ENCODE measurements around the gene PVR. TPM values are rescaled to one million over a fixed set of nuclear protein-coding genes. Genes with fewer than 3 reads are reported as not detected.

PVR gene
- polyA plus RNA-seq, 1 of the 3 experiments (the other 2 are of a cell fraction), result 90.8 TPM

GRCh38 chr19:44662691-44663385 is 19.1 kb downstream of the PVR start:
- Histone ChIP-seq H3K79me2 (ENCODE audit: insufficient read depth) (no peaks in the 10 kb centered on the region; the same call in 1 of the 2 replicates), H3K27me3 (ENCODE audit: insufficient read depth) (no peaks in the 10 kb centered on the region), H3F3A (replicated peaks; ENCODE audit: insufficient read depth) (peaks cover 25% of the 10 kb centered on the region), H3K4me2 (no peak overlapping the region), H3K4me1 (ENCODE audit: control insufficient read depth in 1 of 2, insufficient read depth in 2 of 2, low read depth in 1 of 2, low read length in 1 of 2) (no peaks in the 10 kb centered on the region), H3K27ac (ENCODE audit: low read depth in 2 of 2, low read length in 1 of 2) (no peak overlapping the region), H3K9me3 (no peaks in the 10 kb centered on the region), H3K4me3 (ENCODE audit: low read depth in 2 of 2, low read length in 1 of 2) (no peak overlapping the region), H3K36me3 (replicated peaks in 1 of 2; ENCODE audit: control insufficient read depth in 1 of 2, insufficient read depth in 2 of 2, low read length in 1 of 2) (peaks cover 31 to 36% of the 10 kb centered on the region in 2 experiments), H4K20me1 (ENCODE audit: insufficient read depth) (no peaks in the 10 kb centered on the region), H3K9me2 (no peaks in the 10 kb centered on the region), H3K9ac (no peak overlapping the region), H2AFZ (ENCODE audit: low read depth) (no peak overlapping the region)
- ChIA-PET CTCF (interaction anchor here (0.8 to 12.3 kb wide), 7 partner anchors 26 to 121 kb away, joined by 3 to 148 read pairs (median 4); no protein-coding TSS in a partner anchor), POLR2A (interaction anchor here (0.6 to 0.8 kb wide), 2 partner anchors 11 to 300 kb away, joined by 3 to 4 read pairs; no protein-coding TSS in a partner anchor)
- DNase-seq, result no peak
- WGBS (ENCODE audit: low lambda C conversion rate), result 92% methylated on average over 7 of the region's 7 CpGs
- TF ChIP-seq SIN3A (IDR thresholded peaks at IDR 0.05; ENCODE audit: borderline replicate concordance, low read depth, low read length) (no peak), YY1 (IDR thresholded peaks at IDR 0.05; ENCODE audit: low read depth) (no peak)

GRCh38 chr19:44663996-44664395 is 20.3 kb downstream of the PVR start:
- TF ChIP-seq FOXJ3 (CRISPR knock-in tag; IDR thresholded peaks at IDR 0.05) (no peak), FOSL2 (IDR thresholded peaks at IDR 0.05; ENCODE audit: borderline replicate concordance, low read depth) (no peak)
- no peaks in the 10 kb centered on the region for H4K20me1 ChIP-seq (ENCODE audit: insufficient read depth)
- ChIA-PET CTCF (interaction anchor here (1.3 to 12.3 kb wide), 5 partner anchors 25 to 120 kb away, joined by 3 to 148 read pairs (median 8); no protein-coding TSS in a partner anchor), POLR2A (interaction anchor here (0.8 kb wide), 1 partner anchor 12 kb away, joined by 4 read pairs; no protein-coding TSS in a partner anchor)
- no peaks in the 10 kb centered on the region for H3K27me3 ChIP-seq (ENCODE audit: insufficient read depth)
- no peak overlapping the region for H3K4me2 ChIP-seq
- no peak overlapping the region for H2AFZ ChIP-seq (ENCODE audit: low read depth)
- no peaks in the 10 kb centered on the region for H3K4me1 ChIP-seq (ENCODE audit: control insufficient read depth in 1 of 2, insufficient read depth in 2 of 2, low read depth in 1 of 2, low read length in 1 of 2)
- no peak overlapping the region for H3K27ac ChIP-seq (ENCODE audit: low read depth in 2 of 2, low read length in 1 of 2)
- H3K4me3 ChIP-seq (ENCODE audit: low read depth in 2 of 2, low read length in 1 of 2), result no peak overlapping the region
- WGBS (ENCODE audit: low lambda C conversion rate), result 98% methylated on average over 5 of the region's 5 CpGs
- H3K36me3 ChIP-seq (replicated peaks in 1 of 2; ENCODE audit: control insufficient read depth in 1 of 2, insufficient read depth in 2 of 2, low read length in 1 of 2), result peaks cover 19 to 24% of the 10 kb centered on the region in 2 experiments
- no peak for DNase-seq
- H3F3A ChIP-seq (replicated peaks; ENCODE audit: insufficient read depth), result peaks cover 18% of the 10 kb centered on the region
- no peaks in the 10 kb centered on the region for H3K9me3 ChIP-seq
- H3K9ac ChIP-seq, result no peak overlapping the region
- no peaks in the 10 kb centered on the region for H3K79me2 ChIP-seq (ENCODE audit: insufficient read depth)
- H3K9me2 ChIP-seq, result no peaks in the 10 kb centered on the region

GRCh38 chr19:44664976-44665375 is 21.3 kb downstream of the PVR start:
- Histone ChIP-seq H4K20me1 (ENCODE audit: insufficient read depth) (no peaks in the 10 kb centered on the region), H3K79me2 (ENCODE audit: insufficient read depth) (no peaks in the 10 kb centered on the region), H3K4me1 (ENCODE audit: control insufficient read depth in 1 of 2, insufficient read depth in 2 of 2, low read depth in 1 of 2, low read length in 1 of 2) (no peaks in the 10 kb centered on the region), H3K9me3 (no peaks in the 10 kb centered on the region), H3K27me3 (ENCODE audit: insufficient read depth) (no peaks in the 10 kb centered on the region), H3K4me3 (ENCODE audit: low read depth in 2 of 2, low read length in 1 of 2) (no peak overlapping the region), H3K27ac (ENCODE audit: low read depth in 2 of 2, low read length in 1 of 2) (no peak overlapping the region), H2AFZ (ENCODE audit: low read depth) (no peak overlapping the region), H3K4me2 (no peak overlapping the region), H3K36me3 (replicated peaks in 1 of 2; ENCODE audit: control insufficient read depth in 1 of 2, insufficient read depth in 2 of 2, low read length in 1 of 2) (peaks cover 16 to 17% of the 10 kb centered on the region in 2 experiments), H3K9ac (no peak overlapping the region), H3K9me2 (no peaks in the 10 kb centered on the region), H3F3A (replicated peaks; ENCODE audit: insufficient read depth) (peaks cover 20% of the 10 kb centered on the region)
- 96% methylated on average over 10 of the region's 10 CpGs for WGBS (ENCODE audit: low lambda C conversion rate)
- ChIA-PET POLR2A (no interaction called here), CTCF (interaction anchor here (1.5 kb wide), 1 partner anchor 94 kb away, joined by 4 read pairs; no protein-coding TSS in a partner anchor)
- no peak for DNase-seq
- no peak for TF ChIP-seq ZBTB33 (IDR thresholded peaks at IDR 0.05; ENCODE audit: borderline replicate concordance, low read depth)
- TF ChIP-seq FOXJ3 (CRISPR knock-in tag; IDR thresholded peaks at IDR 0.05), result no peak
- no peak for TF ChIP-seq MAX (IDR thresholded peaks at IDR 0.05; ENCODE audit: low read depth)
- TF ChIP-seq MXI1 (IDR thresholded peaks at IDR 0.05; ENCODE audit: low read depth, low read length), result no peak
- no peak for TF ChIP-seq TAF1 (IDR thresholded peaks at IDR 0.05; ENCODE audit: borderline replicate concordance, low read depth, low read length)
- no peak for TF ChIP-seq RCOR1 (IDR thresholded peaks at IDR 0.05; ENCODE audit: low read length)
- TF ChIP-seq FOXM1 (IDR thresholded peaks at IDR 0.05; ENCODE audit: low read depth), result no peak
- TF ChIP-seq EP300 (IDR thresholded peaks at IDR 0.05; ENCODE audit: borderline replicate concordance in 1 of 2, low read depth in 1 of 2, low read length in 1 of 2), result no peak
- TF ChIP-seq JUND (IDR thresholded peaks at IDR 0.05), result no peak
- TF ChIP-seq GABPA (IDR thresholded peaks at IDR 0.05; ENCODE audit: low read depth), result no peak
- no peak for TF ChIP-seq CHD2 (IDR thresholded peaks at IDR 0.05; ENCODE audit: low read length, partially characterized antibody)
- TF ChIP-seq NFIC (IDR thresholded peaks at IDR 0.05; ENCODE audit: borderline replicate concordance), result no peak
- TF ChIP-seq CTCF (IDR thresholded peaks at IDR 0.05), result no peak
- no peak for TF ChIP-seq POLR2AphosphoS5 (IDR thresholded peaks at IDR 0.05; ENCODE audit: low read depth, low read length)
- no peak for TF ChIP-seq NRF1 (IDR thresholded peaks at IDR 0.05; ENCODE audit: low read depth, low read length)

All from SK-N-SH (cell line).